Activated CD4-positive, alpha-beta T cell treated with anti-CD3 and anti-CD28 coated beads, Interleukin-2, amount 50 U/mL, for 4 hours (primary cell): Measurements from ENCODE around the gene NPDC1.
"Not testable (repeated sequence)": the region's sequence is repeated elsewhere in the genome, so short reads cannot be mapped to it uniquely, and the experiment has no call there.

ENCODE experiments used
- DNase-seq, 2 experiments: peaks; one replicate each; pipeline ENCODE4 v3.0.0-alpha.2; 2020

The NPDC1 gene

DNA sequence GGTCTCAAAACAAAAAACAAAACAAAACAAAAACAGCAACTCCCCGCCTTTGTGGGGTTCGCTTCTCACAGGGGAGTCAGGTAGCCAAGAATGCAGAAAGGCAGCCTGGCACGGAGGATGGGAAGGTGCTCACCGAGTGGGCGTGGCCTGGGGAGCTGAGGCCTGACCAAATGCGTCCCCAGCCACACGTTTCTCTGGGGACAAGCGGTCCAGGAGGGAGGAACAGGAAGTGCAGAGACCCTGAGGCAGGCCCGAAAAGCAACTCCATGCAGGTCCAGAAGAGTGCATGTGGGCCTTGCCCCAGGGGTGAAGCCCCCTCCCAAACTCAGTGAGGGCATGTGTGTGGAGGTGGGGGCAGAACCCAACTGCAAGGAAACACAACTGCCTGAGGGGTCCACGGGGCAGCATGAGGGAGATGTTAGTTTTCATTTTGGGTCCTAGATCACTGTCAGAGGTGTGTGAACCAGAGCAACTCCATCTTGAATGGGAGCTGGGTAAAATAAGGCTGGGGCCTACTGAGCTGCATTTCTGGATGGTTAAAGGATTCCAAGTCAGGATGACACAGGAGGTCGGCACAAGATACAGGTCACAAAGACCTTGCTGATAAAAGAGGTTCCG is 28.8 kb upstream of the NPDC1 start:
- DNase-seq: no peak

DNA sequence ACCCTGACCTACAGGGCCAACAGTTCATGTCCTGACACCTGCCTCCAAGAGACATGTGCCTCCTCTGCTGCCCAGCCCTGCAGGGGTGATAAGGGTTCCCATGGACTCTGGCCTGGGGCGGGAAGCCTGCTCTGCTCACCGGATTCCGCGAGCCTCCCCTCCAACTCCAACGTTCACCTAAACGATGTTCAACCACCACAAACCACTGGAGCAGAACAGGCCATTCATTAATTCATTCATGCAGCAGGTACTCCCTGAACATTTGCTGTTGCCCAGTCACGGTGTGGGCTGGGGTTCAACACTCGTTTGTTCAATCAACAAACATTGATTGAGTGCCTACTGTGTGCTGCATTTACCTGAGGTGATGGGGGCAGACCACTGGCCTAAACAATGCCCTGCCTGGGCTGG is 28.0 kb upstream of the NPDC1 start:
- DNase-seq: no peak

DNA sequence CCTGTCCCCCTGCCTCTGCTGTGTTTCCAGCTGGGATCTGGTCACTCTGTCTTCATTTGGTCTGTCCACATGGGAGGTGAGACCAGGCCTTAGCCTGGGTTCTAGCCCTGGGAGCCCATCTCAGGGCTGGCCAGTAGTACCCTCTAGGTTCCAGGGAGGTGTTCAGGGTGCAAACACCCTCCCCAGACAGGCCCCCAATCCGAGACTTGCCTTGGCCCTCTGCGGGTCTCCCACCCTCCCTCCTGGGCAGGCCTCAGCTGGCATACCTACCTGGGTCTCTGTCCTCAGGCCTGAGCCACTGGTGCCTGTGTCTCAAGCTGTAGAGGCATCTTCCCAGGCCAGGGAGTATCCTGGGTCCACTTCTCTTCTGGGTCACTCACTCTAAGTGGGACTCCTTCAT is 25.3 kb upstream of the NPDC1 start:
- no peak for DNase-seq

DNA sequence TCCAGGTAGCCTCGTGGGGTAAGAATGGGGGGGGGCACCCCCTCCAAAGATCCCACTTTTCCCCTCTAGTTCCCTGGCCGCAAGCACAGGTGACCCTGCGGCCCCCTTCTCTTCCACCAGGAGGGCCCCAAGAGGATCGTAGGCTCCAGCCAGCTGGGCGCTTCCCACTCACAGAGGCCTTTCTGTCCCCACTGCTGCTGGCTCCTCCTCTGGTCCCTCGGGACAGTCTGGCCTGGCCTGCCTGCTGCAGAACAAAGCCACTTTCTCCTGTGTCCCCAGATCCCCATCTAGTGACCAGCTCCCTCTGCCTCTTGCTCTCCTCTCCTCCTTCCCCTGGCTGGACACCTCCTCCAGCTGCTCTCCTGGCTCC is 24.9 kb upstream of the NPDC1 start:
- DNase-seq: no peak

DNA sequence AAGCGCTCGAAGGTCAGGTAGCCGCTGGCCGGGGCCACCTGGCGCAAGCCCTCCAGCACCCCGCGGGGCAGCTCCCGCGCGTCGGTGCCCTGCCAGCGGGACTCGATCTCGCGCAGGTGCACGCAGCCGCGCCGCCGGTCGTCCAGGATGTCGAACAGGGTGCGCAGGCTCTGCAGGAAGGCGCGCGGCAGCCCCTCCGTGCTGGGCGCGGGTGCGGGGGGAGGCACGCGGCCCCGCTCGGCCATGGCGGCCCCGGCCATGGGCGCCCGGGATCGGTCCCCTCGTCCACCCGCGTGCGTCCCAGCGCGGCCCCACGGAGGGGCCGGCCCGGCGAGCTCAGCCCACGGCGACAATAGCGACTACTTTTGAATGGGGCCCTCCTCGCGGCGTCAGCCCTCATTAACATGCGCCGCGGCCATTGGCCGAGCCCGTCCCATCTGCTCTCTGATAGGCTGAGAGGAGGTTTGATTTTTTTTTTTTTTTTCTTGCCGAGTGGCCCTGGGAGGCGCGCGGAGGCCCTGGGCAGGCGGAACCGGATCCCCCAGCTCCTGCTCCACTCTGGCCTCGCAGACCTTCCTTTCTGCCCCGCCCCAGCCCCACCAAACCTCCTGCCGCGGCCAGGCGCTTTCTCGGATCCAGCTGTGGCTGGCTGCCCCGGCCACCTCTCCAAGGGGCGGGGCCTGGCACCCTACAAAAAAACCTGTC is 24.4 kb upstream of the NPDC1 start, which contains the start of gene SAPCD2:
Gene SAPCD2, minus strand, starts transcription at position 357 of the 705 bp plus-strand sequence. Its CDS starts 97 bp downstream, at position 260.
- DNase-seq: peak; percentile 74 to 76

DNA sequence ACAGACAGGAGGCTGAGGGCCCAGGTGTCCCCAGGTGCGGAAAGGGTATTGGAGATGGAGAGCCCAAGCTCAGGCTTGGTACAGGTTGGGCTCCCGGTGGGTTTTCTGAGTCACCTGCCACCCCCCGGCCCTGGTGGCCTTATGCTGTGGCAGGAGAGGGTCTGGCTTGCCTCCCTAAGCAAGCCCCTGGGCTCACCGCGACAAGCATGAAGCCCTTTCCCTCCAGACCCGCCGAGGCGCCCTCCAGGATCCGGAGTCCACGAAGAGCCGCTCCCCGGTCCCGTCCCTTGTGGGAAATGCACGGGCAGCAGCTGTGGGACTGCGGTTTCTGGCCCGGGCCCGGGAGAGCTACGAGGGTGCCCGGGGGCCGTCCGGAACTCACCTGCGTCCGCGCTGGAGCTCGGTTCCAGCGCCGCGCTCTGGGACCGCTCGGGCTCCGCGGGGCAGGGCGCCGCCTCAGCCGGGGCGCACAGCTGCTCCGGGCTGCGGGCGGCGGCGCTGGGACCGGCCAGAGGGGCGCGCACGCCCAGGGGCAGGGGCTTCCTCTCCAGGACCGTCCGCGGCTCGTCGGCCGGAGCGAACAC is 23.6 kb upstream of the NPDC1 start:
- no peak for DNase-seq

DNA sequence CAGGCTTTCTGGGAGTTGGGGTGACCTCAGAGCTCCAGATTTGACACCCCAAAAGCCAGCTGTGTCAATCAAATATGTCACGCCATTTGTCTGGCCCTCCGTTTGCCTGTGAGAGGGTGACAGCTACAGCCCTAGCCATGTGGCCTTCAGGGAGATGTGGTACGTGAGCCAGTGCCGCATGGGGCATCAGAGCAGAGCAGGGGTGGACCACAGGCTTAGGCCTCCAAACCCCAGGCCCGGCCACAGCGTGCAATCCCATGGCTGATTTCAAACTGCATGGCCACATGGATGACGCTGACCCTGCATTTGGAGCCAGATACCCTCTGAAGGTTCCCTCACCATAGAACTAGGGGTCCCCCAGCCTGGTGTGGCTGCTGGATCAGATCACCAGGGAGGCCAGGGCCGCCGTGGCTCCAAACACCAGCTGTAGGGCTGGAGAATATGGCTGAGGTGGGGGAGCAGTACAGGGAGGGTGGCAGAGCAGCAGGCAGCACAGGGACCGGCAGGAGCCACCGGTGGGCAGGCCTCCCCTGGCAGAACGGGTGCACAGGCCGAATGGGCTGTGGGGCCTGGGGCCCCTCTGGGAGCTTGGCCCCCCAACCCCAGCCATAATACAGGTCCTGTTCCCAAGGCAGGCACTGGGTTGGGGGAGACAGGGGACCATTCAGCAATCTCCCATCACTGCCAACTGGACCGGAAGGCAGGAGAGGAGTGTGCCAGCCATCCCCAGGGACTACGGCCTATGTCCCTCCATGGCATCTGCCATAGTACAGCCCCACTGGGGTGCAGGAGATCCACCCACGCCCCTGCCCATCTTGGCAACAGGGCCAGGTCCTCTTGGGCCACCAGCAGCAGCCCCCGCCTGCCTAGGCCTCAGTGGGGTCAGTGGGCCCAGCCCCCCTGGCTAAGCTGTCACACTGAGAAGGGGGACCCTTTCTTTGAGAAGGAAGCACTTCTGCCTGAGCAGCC is 22.8 kb upstream of the NPDC1 start:
- DNase-seq: no peak

DNA sequence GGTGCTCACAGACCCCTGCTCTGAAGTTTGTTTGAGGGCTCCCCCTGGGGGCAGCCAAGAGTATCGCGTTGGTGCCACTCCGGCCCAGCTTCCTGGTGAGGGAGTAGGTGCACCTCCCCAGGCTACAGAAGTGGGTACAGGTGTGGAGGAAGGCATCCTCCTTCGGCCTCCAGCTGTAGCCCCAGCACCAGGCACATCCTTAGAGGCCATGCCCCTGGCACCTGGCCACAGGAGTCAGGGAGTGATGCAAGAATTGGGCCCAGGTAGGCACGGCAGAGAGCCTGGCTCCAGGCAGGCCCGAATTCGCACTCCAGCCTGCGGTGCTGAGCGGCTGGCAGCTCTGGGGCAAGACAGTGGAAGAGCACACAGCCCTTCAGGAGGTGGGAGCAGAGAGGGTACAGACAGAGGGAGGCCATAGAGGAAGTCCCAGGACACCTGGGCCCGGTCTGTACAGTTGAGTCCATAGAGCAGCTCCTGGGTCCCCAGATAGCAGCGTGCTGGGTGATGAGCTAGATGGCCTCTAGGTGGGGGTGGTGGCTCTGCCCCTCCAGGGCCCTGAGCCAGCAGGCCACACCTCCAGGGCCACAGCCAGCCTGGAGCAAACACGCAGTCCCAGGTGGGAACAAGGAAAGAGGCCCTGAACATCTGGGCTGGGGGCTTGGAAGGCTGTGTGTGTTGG is 22.0 kb upstream of the NPDC1 start:
- DNase-seq: peak; percentile 84 to 85

DNA sequence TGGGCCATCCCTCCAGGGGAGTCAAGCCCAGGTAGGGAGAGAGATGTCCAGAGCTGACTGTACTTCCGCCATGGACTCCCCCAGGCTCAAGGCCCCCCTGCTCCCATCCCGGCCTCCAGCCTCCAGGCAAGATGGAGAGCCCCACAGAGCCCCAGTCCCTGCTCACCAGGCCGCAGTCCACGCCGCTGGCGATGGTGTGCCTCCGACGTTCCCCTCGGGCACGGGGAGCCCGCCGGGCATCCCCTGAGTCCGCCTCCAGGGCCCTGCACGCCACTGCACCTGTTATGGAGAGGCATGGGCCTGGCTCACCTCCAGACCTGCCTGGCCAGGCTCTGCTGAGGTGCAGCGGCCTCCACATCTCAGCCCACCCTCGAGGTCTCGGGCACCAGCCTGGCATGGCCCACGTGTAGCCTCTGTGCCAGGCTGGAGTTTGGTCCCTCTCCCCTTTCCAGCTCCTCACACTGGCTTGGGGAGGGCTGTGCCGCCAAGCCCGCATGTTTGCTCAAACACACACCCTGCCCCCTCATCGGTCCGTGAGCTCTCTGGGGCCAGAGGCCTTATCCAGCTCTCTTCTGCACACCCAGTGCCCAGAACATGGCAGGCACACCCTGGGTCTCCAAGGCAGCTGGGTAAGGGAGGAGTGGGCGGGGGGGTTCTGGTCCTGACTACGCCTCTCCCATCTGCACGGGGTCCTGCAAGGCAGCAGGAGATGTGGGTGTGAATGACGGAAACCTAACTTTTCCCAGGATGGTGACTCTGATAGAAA is 20.3 kb upstream of the NPDC1 start:
- DNase-seq: no peak

DNA sequence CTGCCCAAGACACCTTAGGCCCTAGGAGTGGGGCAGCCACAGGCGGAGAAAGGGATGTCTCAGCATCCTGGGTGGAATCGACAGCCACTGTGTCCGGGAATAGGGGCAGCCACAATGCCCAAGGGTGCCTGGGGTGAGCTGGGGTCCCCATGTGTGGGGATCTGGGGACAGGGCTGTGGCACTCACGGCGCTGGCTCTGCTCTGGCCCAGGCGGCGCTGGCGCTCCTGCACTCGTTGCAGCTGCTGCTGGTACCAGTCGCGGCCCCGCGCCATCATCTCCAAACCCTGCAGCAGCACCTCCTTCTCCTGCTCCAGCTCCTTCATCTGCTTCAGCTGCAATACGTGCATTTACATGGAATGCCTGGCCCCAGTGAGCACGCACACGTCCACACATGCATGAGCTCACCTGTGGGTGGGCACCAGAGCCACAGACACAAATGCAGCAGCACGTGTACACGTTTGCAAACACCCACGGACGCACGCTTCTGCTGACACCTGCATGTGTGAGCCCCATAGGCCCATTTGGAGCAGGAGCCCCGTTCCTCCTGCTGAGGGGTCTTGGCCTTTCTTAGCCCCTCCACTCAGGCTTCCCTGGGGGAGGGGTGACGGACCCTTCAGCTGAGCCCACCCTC is 19.5 kb upstream of the NPDC1 start:
- no peak for DNase-seq

DNA sequence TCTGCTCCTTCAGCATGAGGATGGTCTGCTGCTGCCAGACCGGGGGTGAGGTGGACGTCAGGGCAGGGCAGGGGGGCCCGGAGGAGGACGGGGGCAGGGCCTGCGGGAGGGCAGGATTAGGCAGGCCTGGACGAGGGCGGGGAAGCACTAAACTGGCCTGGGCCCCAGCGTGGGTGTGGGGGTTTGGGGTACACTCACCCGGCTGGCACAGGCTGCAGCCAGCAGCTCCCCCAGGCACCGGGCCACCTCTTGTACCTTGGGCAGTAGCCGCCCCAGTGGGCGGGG is 18.8 kb upstream of the NPDC1 start:
- DNase-seq: no peak

DNA sequence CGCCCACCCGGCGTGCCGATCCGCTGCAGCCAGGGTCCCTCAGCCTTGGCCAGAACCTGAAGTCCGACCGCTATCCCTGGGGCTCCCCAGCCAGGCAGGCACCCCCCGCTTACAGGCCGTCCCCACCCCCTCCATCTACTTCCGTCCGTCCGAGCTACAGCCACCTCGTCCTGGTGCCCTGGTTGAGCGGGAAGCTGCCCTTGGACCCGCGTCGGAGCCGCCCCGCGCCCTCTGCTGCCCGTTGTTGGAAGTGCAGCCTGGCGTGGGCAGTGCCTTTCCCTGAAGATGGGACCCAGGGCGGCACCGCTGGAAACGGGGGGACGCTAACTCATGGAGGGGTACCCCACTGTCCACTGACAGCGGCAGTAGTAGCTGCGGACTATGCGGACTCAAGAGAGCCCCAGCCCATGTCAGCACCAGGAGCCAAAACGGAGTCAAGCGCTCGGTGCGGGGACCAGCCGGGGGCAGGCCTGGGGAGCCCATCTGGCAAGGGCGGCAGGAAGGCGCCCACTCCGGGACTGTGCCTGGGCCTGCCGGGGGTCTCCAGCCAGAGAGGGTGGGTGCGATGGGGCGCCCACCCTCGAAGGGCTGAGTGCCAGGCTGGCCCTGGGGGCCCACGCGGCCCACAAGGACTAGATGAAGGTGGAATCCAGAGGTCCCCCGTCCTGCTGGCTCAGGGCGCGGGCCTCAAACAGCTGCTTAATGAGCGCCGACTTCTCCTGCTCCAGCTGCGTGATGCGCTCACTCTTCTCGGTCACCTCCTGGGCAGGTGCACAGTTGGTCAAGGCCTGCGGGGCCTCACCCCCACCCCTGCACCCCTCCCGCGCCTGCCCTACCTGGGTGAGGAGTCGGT is 18.3 kb upstream of the NPDC1 start:
- peak; percentile 49 to 61 for DNase-seq

DNA sequence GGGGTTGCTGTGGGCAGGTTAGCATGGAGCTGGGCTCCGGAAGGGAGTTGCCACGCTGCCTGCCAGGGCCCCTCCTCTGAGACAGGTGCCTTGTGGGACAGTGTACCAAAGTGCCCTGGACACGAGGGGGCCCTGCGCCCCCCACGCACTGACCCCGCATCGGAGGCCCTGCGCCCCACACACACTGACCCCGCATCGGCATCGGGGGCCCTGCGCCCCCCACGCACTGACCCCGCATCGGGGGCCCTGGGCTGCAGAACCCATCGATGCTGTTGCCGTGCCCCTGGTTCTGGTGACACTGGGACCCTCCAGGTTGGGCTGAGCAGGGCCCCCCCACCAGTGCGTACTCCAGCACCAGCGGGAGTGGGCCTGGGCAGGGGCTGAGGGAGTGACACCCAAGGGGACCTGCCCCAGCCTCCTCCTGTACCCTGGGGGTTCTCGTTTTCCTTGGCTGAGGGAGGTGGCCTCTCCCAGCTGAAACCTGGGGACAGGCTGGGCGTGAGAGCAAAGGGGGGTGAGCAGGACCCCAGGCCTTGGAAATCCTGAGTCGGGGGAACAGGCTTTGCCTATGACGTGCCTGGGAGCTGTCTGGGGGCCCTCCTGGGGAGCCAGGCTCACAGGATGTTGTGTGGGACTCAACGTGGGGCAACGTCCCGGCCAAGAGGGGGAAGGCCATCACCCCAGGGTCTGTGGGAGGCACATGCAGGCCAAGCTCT is 17.5 kb upstream of the NPDC1 start:
- no peak for DNase-seq

DNA sequence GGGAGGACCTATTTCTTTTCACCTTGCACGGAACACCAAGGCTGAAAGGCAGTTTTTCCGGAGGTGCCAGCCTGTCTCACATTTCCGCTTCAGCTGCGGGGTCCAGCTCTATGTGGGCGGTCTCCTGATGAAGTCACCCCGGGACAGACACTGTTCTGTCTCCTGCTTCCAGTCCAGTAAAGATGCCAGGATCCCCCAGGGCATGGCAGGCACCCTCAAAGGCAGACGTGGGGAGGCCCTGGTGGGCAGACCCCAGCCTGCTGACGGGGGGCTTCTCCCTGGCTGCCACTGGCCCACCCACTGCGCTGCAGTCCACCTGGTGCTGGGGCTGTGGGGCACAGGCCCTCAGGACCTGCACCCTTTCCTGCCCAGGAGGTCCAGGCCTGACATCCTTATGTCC is 16.8 kb upstream of the NPDC1 start:
- not testable (repeated sequence) for DNase-seq

DNA sequence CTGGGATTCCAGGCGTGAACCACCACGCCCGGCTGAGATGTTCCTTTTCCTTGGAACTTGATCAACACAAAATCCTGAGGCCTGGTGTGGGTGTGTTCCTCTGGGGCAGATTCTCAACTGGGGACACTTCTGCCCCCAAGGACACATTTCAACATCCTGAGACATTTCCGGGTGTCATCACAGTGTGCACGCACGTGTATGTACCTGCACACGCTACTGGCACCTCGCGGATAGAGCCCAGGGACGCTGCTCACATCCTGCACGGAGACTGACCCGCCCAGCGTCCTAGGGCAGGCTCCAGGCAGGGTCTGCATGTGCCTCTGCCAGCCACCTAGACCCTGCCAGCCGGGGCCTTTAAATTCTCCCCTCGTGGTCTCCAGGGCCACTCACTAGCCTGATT is 16.4 kb upstream of the NPDC1 start:
- no peak for DNase-seq

DNA sequence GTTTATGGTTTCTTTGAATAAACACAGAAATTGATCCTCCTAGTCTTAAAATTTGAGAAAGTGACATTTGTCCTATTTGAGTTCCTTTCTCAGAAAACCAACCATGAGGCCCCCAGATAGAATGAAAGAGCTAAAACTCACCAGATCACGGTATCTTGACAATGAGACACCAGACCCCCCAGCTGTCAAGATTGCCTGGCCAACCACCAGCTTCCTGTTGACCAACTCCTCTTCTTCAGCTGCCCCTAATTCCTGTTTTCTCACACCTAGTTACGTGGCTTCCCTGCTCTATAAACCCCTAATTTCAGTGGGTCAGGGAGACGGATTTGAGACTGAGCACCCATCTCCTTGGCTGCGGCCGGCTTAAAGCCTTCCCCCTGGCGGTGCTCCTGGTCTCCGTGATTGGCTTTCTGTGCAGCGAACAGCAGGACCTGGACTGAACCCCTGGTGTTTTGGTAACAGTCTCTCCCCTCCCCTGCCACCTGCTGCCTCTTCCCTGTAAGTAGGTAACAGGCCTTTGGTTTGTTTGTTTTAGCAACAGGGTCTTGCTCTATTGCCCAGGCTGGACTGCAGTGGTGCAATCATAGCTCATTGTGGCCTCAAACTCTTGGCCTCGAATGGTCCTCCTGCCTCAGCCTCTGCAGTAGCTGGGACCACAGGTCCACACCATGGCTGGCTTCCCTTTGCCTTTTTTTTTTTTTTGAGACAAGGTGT is 12.7 kb upstream of the NPDC1 start:
- no peak for DNase-seq

DNA sequence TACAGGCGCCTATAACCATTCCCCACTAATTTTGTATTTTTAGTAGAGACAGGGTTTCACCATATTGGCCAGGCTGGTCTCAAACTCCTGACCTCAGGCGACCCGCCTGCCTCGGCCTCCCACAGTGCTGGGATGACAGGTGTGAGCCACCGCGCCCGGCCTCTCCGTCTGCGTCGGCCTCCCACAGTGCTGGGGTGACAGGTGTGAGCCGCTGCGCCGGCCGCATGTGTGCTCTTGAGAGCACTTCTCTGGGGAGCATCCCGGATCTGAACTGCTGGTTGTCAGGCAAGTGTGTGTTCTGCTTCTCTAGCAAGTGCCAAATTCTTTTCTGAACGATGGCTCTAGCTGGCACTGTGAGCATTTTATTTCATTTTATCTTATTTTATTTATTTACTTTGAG is 11.6 kb upstream of the NPDC1 start:
- no peak for DNase-seq

DNA sequence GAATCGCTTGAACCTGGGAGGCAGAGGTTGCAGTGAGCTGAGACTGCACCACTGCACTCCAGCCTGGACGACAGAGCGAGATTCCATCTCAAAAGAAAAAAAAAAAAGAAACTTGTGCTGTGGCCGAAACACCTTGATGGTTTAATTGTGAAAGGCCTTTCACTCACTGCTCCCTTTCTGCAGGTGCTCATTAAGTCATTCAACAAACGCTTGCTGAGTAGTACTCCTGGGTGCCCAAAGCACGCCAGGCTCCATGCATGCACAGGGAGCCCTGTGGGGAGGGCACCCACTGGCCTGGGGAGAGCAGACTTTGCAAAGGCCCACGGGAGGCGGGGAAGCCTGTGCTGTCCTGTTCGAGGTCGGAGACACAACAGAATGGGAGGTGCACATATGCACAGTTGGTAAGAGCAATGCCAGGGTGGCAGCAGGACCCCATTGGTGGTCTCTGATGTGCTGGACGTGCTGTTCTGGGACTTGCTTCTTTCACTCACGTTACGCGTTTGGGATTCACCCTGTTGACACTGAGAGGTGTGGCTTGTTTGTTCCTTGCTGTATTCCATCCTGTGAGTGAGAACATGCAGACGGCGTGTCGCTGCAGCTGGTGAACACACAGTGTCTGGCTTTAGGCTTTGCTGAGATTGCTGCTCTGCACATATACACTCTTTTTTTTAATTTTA is 10.9 kb upstream of the NPDC1 start:
- no peak for DNase-seq
